Activated CD4-positive, alpha-beta memory T cell treated with anti-CD3 and anti-CD28 coated beads for 36 hours (primary cell): ENCODE data around the gene AFMID. TPM values are rescaled to one million over a fixed set of nuclear protein-coding genes. Genes with fewer than 3 reads are reported as not detected.

ENCODE experiments used
- CTCF ChIA-PET: fragments of 350-600 bp; sonication (Branson Sonifier 250); formaldehyde crosslinking; loops from one replicate; lab custom pipeline; 2021; ENCODE audit warnings: antibody characterized with exemption, inconsistent platforms; lab: Charles Lee
- POLR2A ChIA-PET: fragments of 350-600 bp; sonication (Branson Sonifier 250); formaldehyde crosslinking; loops from one replicate; lab custom pipeline; 2021; ENCODE audit warnings: antibody characterized with exemption; lab: Charles Lee
- DNase-seq: peaks from one replicate; pipeline ENCODE4 v3.0.0-alpha.2; 2020
- H3K27ac Mint-ChIP-seq: one replicate; pipeline ENCODE4 v1.8.0; 2021; ENCODE audit warnings: mixed read lengths
- H3K27me3 Mint-ChIP-seq: one replicate; pipeline ENCODE4 v1.8.0; 2021; ENCODE audit warnings: mixed read lengths
- H3K36me3 Mint-ChIP-seq: one replicate; pipeline ENCODE4 v1.8.0; 2021; ENCODE audit warnings: mixed read lengths
- H3K4me1 Mint-ChIP-seq: one replicate; pipeline ENCODE4 v1.8.0; 2021; ENCODE audit warnings: low read depth, mixed read lengths
- H3K4me3 Mint-ChIP-seq: one replicate; pipeline ENCODE4 v1.8.0; 2021; ENCODE audit warnings: mild to moderate bottlenecking, mixed read lengths
- H3K9me3 Mint-ChIP-seq: one replicate; pipeline ENCODE4 v1.8.0; 2021; ENCODE audit warnings: mixed read lengths
- intact Hi-C: fragments of 100-400 bp; cut with micrococcal nuclease; formaldehyde crosslinking; loops from one replicate; pipeline ENCODE4 v1.15.1; 2023
- total RNA-seq, 2 experiments: library from RNA; stranded (reverse); gene quantifications; one replicate each; pipeline ENCODE4 v1.2.3, GENCODE V29; 2021

Gene AFMID
- total RNA-seq, 2 experiments from 2014 or later: 16.8 to 19.0 TPM

- Mint-ChIP-seq H3K27ac (no peak overlapping the region), H3K4me1 (peaks cover 31% of the 10 kb centered on the region), H3K27me3 (no peaks in the 10 kb centered on the region), H3K36me3 (peaks cover 45% of the 10 kb centered on the region), H3K9me3 (no peaks in the 10 kb centered on the region), H3K4me3 (peak overlapping the region; percentile 90)
- ChIA-PET CTCF (no interaction called here), POLR2A (no interaction called here)
- DNase-seq: no peak
- intact Hi-C loops: loop anchor here (5.0 kb wide), 1 partner anchor 53 kb away; the partner anchor contains the start of gene TMC8
These were observed 2.3 kb upstream of the AFMID start for GRCh38 chr17:78184868-78185267.

GRCh38 chr17:78185981-78186691 lies 1.0 kb upstream of the AFMID start:
- intact Hi-C loops: loop anchor here (2.0 to 5.0 kb wide), 2 partner anchors 17 to 54 kb away; partner anchors contain the start of genes SYNGR2 and TMC8
- ChIA-PET POLR2A (interaction anchor here (0.6 to 1.5 kb wide), 7 partner anchors 8 to 287 kb away, joined by 3 to 5 read pairs (median 3); no protein-coding TSS in a partner anchor), CTCF (interaction anchor here (0.8 to 3.2 kb wide), 7 partner anchors 10 to 101 kb away, joined by 3 to 29 read pairs (median 5); no protein-coding TSS in a partner anchor)
- no peaks in the 10 kb centered on the region for H3K9me3 Mint-ChIP-seq
- H3K4me3 Mint-ChIP-seq: peak overlapping the region; percentile 90
- H3K4me1 Mint-ChIP-seq: peaks cover 29% of the 10 kb centered on the region
- H3K27me3 Mint-ChIP-seq: no peaks in the 10 kb centered on the region
- DNase-seq: no peak
- peak overlapping the region; percentile 75 for H3K27ac Mint-ChIP-seq
- peaks cover 35% of the 10 kb centered on the region for H3K36me3 Mint-ChIP-seq

- H3K9me3 Mint-ChIP-seq: no peaks in the 10 kb centered on the region
- ChIA-PET CTCF (no interaction called here), POLR2A (no interaction called here)
- peaks cover 5% of the 10 kb centered on the region for H3K4me1 Mint-ChIP-seq
- no peaks in the 10 kb centered on the region for H3K27me3 Mint-ChIP-seq
- H3K4me3 Mint-ChIP-seq: no peak overlapping the region
- H3K27ac Mint-ChIP-seq: no peak overlapping the region
- no peak for DNase-seq
- intact Hi-C loops: no loop called here
- peaks cover 9% of the 10 kb centered on the region for H3K36me3 Mint-ChIP-seq
These were observed 9.6 kb downstream of the AFMID start for GRCh38 chr17:78196716-78197115.

GRCh38 chr17:78197147-78197832 lies 10.1 kb downstream of the AFMID start:
- POLR2A ChIA-PET: interaction anchor here (1.2 kb wide), 1 partner anchor 33 kb away, joined by 3 read pairs; no protein-coding TSS in a partner anchor

GRCh38 chr17:78200451-78200850 lies 13.3 kb downstream of the AFMID start:
- intact Hi-C loops: no loop called here
- peaks cover 3% of the 10 kb centered on the region for H3K36me3 Mint-ChIP-seq
- no peak overlapping the region for H3K27ac Mint-ChIP-seq
- no peaks in the 10 kb centered on the region for H3K9me3 Mint-ChIP-seq
- POLR2A ChIA-PET: no interaction called here
- H3K4me3 Mint-ChIP-seq: no peak overlapping the region
- CTCF ChIA-PET: interaction anchor here (1.0 kb wide), 1 partner anchor 51 kb away, joined by 4 read pairs; no protein-coding TSS in a partner anchor
- H3K4me1 Mint-ChIP-seq: peaks cover 5% of the 10 kb centered on the region
- no peaks in the 10 kb centered on the region for H3K27me3 Mint-ChIP-seq
- DNase-seq: no peak

More at GRCh38 chr17:78197147-78197832, 10.1 kb downstream of the AFMID start:
- H3K36me3 Mint-ChIP-seq: peaks cover 9% of the 10 kb centered on the region
- no peaks in the 10 kb centered on the region for H3K9me3 Mint-ChIP-seq
- H3K27me3 Mint-ChIP-seq: no peaks in the 10 kb centered on the region
- intact Hi-C loops: no loop called here
- DNase-seq: no peak
- no peak overlapping the region for H3K27ac Mint-ChIP-seq
- peaks cover 5% of the 10 kb centered on the region for H3K4me1 Mint-ChIP-seq
- CTCF ChIA-PET: no interaction called here
- no peak overlapping the region for H3K4me3 Mint-ChIP-seq

GRCh38 chr17:78202666-78203065 lies 15.5 kb downstream of the AFMID start:
- no peaks in the 10 kb centered on the region for H3K27me3 Mint-ChIP-seq
- CTCF ChIA-PET: no interaction called here
- H3K4me1 Mint-ChIP-seq: peaks cover 5% of the 10 kb centered on the region
- POLR2A ChIA-PET: no interaction called here
- no peak overlapping the region for H3K4me3 Mint-ChIP-seq
- intact Hi-C loops: no loop called here
- H3K27ac Mint-ChIP-seq: no peak overlapping the region
- H3K9me3 Mint-ChIP-seq: no peaks in the 10 kb centered on the region
- DNase-seq: no peak
- H3K36me3 Mint-ChIP-seq: no peaks in the 10 kb centered on the region

GRCh38 chr17:78204387-78205123 lies 17.4 kb downstream of the AFMID start:
- DNase-seq: no peak
- ChIA-PET CTCF (no interaction called here), POLR2A (no interaction called here)
- H3K4me1 Mint-ChIP-seq: no peaks in the 10 kb centered on the region
- no peak overlapping the region for H3K4me3 Mint-ChIP-seq
- intact Hi-C loops: no loop called here
- no peaks in the 10 kb centered on the region for H3K9me3 Mint-ChIP-seq
- no peaks in the 10 kb centered on the region for H3K36me3 Mint-ChIP-seq
- H3K27me3 Mint-ChIP-seq: no peaks in the 10 kb centered on the region
- H3K27ac Mint-ChIP-seq: no peak overlapping the region

- intact Hi-C loops: no loop called here
- H3K9me3 Mint-ChIP-seq: no peaks in the 10 kb centered on the region
- no peaks in the 10 kb centered on the region for H3K36me3 Mint-ChIP-seq
- H3K4me1 Mint-ChIP-seq: no peaks in the 10 kb centered on the region
- no peak overlapping the region for H3K4me3 Mint-ChIP-seq
- H3K27me3 Mint-ChIP-seq: no peaks in the 10 kb centered on the region
- CTCF ChIA-PET: no interaction called here
- H3K27ac Mint-ChIP-seq: no peak overlapping the region
- POLR2A ChIA-PET: no interaction called here
- no peak for DNase-seq
These were observed 18.1 kb downstream of the AFMID start for GRCh38 chr17:78205124-78205775.

- Mint-ChIP-seq H3K9me3 (no peaks in the 10 kb centered on the region), H3K4me1 (no peaks in the 10 kb centered on the region), H3K36me3 (no peaks in the 10 kb centered on the region), H3K27ac (no peak overlapping the region), H3K4me3 (no peak overlapping the region), H3K27me3 (no peaks in the 10 kb centered on the region)
- CTCF ChIA-PET: no interaction called here
- intact Hi-C loops: no loop called here
- no peak for DNase-seq
- POLR2A ChIA-PET: no interaction called here
These were observed 19.1 kb downstream of the AFMID start for GRCh38 chr17:78206298-78206697.

GRCh38 chr17:78208486-78208885 lies 21.3 kb downstream of the AFMID start:
- Mint-ChIP-seq H3K27me3 (no peaks in the 10 kb centered on the region), H3K4me1 (no peaks in the 10 kb centered on the region), H3K4me3 (no peak overlapping the region), H3K36me3 (no peaks in the 10 kb centered on the region), H3K27ac (no peak overlapping the region), H3K9me3 (no peaks in the 10 kb centered on the region)
- no peak for DNase-seq
- POLR2A ChIA-PET: no interaction called here
- CTCF ChIA-PET: no interaction called here
- intact Hi-C loops: no loop called here

GRCh38 chr17:78210111-78210510 lies 22.9 kb downstream of the AFMID start:
- POLR2A ChIA-PET: interaction anchor here (0.7 kb wide), 1 partner anchor 65 kb away, joined by 3 read pairs; no protein-coding TSS in a partner anchor
- Mint-ChIP-seq H3K4me1 (peaks cover 5% of the 10 kb centered on the region), H3K36me3 (peaks cover 6% of the 10 kb centered on the region), H3K4me3 (no peak overlapping the region), H3K27ac (no peak overlapping the region), H3K27me3 (no peaks in the 10 kb centered on the region), H3K9me3 (no peaks in the 10 kb centered on the region)
- DNase-seq: no peak
- intact Hi-C loops: no loop called here
- CTCF ChIA-PET: no interaction called here
